MM.1S (cell line): Measurements from ENCODE around the gene ZNF891.

Experiments
- DNase-seq: peaks from one replicate; pipeline ENCODE4 v3.0.0-alpha.2; 2015
- H2AFZ ChIP-seq: fragments of 300-600 bp; sonication (generic); 2 replicates; pipeline ENCODE4 v1.6.0; 2016; ENCODE audit warnings: antibody characterized with exemption, low read length
- H3F3A ChIP-seq: fragments of 300-600 bp; sonication (generic); 2 replicates; pipeline ENCODE4 v1.6.1; 2016; ENCODE audit warnings: mild to moderate bottlenecking, antibody characterized with exemption, low read length, moderate library complexity, mixed read lengths; ENCODE audit not compliant: insufficient read depth
- H3K27ac ChIP-seq: fragments of 300-600 bp; sonication (generic); 2 replicates; pipeline ENCODE4 v1.5.1; 2016; ENCODE audit warnings: mild to moderate bottlenecking, low read length
- H3K27me3 ChIP-seq: fragments of 300-600 bp; sonication (generic); replicated peaks from 2 replicates; pipeline ENCODE4 v1.6.0; 2016; ENCODE audit warnings: low read length; ENCODE audit not compliant: insufficient read depth
- H3K36me3 ChIP-seq: fragments of 300-600 bp; sonication (generic); replicated peaks from 2 replicates; pipeline ENCODE4 v1.6.1; 2016; ENCODE audit warnings: mild to moderate bottlenecking, low read length, mixed read lengths; ENCODE audit not compliant: insufficient read depth
- H3K4me1 ChIP-seq: fragments of 300-600 bp; sonication (generic); 2 replicates; pipeline ENCODE4 v1.6.1; 2016; ENCODE audit warnings: low read length, mixed read lengths
- H3K4me2 ChIP-seq: fragments of 300-600 bp; sonication (generic); 2 replicates; pipeline ENCODE4 v1.6.0; 2016; ENCODE audit warnings: low read depth, low read length
- H3K4me3 ChIP-seq: fragments of 300-600 bp; sonication (generic); 2 replicates; pipeline ENCODE4 v1.5.1; 2016; ENCODE audit warnings: low read length, mixed read lengths
- H3K79me2 ChIP-seq: fragments of 300-600 bp; sonication (generic); 2 replicates; pipeline ENCODE4 v1.6.1; 2016; ENCODE audit warnings: mixed run types, low read length, mixed read lengths
- H3K9ac ChIP-seq: fragments of 300-600 bp; sonication (generic); 2 replicates; pipeline ENCODE4 v1.6.1; 2016; ENCODE audit warnings: low read length, mixed read lengths
- H3K9me2 ChIP-seq: fragments of 300-600 bp; sonication (generic); replicated peaks from 2 replicates; pipeline ENCODE4 v1.6.1; 2016; ENCODE audit warnings: mild to moderate bottlenecking, low read length, mixed read lengths; ENCODE audit not compliant: insufficient read depth
- H3K9me3 ChIP-seq: fragments of 300-600 bp; sonication (generic); replicated peaks from 2 replicates; pipeline ENCODE4 v1.6.1; 2016; ENCODE audit warnings: mild to moderate bottlenecking, low read length, mixed read lengths; ENCODE audit not compliant: insufficient read depth
- H4K20me1 ChIP-seq: fragments of 300-600 bp; sonication (generic); 2 replicates; pipeline ENCODE4 v1.6.1; 2016; ENCODE audit warnings: mild to moderate bottlenecking, low read length, moderate library complexity, mixed read lengths; ENCODE audit not compliant: insufficient read depth
- EZH2 ChIP-seq: fragments of 300-600 bp; sonication (generic); optimal IDR thresholded peaks from 2 replicates; pipeline ENCODE3; 2017; ENCODE audit warnings: low read depth, mild to moderate bottlenecking, antibody characterized with exemption, low read length, mixed read lengths
- EZH2phosphoT487 ChIP-seq: fragments of 300-600 bp; sonication (generic); IDR thresholded peaks from 2 replicates; pipeline ENCODE4 v1.6.1; 2018; ENCODE audit warnings: antibody characterized with exemption, low read length
- TF ChIP-seq, protein P1 (sequence below): fragments of 300-600 bp; sonication (generic); IDR thresholded peaks from 2 replicates; pipeline ENCODE4 v1.5.1; 2016; ENCODE audit warnings: antibody characterized with exemption, low read length, mixed read lengths

ZNF891 gene

DNA sequence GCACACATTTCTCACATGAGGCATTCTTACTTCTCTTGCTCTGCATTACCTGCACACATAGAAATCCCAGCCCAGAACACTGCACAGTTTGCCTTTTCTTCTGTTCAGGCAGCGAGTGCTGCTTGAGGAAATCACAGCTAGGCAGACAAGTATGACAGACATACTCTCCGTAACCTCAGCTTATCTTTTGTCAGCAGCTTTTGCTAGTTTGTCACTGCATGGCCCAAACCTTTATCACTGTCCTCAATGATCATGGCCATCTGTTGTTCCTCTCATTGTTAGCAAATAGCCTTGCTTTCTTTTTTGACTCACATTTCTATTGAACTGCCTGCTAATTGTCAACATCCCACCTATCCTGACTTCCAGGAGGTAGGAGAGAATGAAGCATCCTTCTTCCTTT, 5.7 kb upstream of the ZNF891 start:
- H4K20me1 ChIP-seq, result no peaks in the 10 kb centered on the region
- H3K9ac ChIP-seq, result no peak overlapping the region
- no peaks in the 10 kb centered on the region for H3K27me3 ChIP-seq
- no peaks in the 10 kb centered on the region for H3K36me3 ChIP-seq
- H3F3A ChIP-seq, result 0 out of 2 replicates have a peak, but pooled peaks cover 2% of the 10 kb centered on the region
- no peaks in the 10 kb centered on the region for H3K9me3 ChIP-seq
- TF ChIP-seq EZH2 (no peak), EZH2phosphoT487 (no peak)
- TF ChIP-seq, protein P1, sequence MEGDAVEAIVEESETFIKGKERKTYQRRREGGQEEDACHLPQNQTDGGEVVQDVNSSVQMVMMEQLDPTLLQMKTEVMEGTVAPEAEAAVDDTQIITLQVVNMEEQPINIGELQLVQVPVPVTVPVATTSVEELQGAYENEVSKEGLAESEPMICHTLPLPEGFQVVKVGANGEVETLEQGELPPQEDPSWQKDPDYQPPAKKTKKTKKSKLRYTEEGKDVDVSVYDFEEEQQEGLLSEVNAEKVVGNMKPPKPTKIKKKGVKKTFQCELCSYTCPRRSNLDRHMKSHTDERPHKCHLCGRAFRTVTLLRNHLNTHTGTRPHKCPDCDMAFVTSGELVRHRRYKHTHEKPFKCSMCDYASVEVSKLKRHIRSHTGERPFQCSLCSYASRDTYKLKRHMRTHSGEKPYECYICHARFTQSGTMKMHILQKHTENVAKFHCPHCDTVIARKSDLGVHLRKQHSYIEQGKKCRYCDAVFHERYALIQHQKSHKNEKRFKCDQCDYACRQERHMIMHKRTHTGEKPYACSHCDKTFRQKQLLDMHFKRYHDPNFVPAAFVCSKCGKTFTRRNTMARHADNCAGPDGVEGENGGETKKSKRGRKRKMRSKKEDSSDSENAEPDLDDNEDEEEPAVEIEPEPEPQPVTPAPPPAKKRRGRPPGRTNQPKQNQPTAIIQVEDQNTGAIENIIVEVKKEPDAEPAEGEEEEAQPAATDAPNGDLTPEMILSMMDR, result no peak
- H2AFZ ChIP-seq, result no peak overlapping the region
- no peak overlapping the region for H3K4me2 ChIP-seq
- no peak for DNase-seq
- no peaks in the 10 kb centered on the region for H3K79me2 ChIP-seq
- H3K27ac ChIP-seq, result no peak overlapping the region
- no peaks in the 10 kb centered on the region for H3K9me2 ChIP-seq
- no peaks in the 10 kb centered on the region for H3K4me1 ChIP-seq
- no peak overlapping the region for H3K4me3 ChIP-seq

- Histone ChIP-seq H3K9ac (peak overlapping the region; percentile 51; the same call in 1 of the 2 replicates), H3K36me3 (no peaks in the 10 kb centered on the region), H4K20me1 (no peaks in the 10 kb centered on the region), H2AFZ (peak overlapping the region; percentile 84), H3K27me3 (no peaks in the 10 kb centered on the region), H3F3A (0 out of 2 replicates have a peak, but pooled peaks cover 5% of the 10 kb centered on the region), H3K4me1 (no peaks in the 10 kb centered on the region), H3K9me3 (no peaks in the 10 kb centered on the region), H3K4me2 (peak overlapping the region; percentile 52), H3K79me2 (no peaks in the 10 kb centered on the region), H3K9me2 (no peaks in the 10 kb centered on the region), H3K4me3 (peak overlapping the region; percentile 65), H3K27ac (peak overlapping the region; percentile 86; the same call in 1 of the 2 replicates)
- no peak for DNase-seq
- TF ChIP-seq EZH2phosphoT487 (no peak), EZH2 (no peak)
- TF ChIP-seq, protein P1, result no peak
Observed at GRCh38 chr12:133130808-133131128, 694 bp upstream of the ZNF891 start.

DNA sequence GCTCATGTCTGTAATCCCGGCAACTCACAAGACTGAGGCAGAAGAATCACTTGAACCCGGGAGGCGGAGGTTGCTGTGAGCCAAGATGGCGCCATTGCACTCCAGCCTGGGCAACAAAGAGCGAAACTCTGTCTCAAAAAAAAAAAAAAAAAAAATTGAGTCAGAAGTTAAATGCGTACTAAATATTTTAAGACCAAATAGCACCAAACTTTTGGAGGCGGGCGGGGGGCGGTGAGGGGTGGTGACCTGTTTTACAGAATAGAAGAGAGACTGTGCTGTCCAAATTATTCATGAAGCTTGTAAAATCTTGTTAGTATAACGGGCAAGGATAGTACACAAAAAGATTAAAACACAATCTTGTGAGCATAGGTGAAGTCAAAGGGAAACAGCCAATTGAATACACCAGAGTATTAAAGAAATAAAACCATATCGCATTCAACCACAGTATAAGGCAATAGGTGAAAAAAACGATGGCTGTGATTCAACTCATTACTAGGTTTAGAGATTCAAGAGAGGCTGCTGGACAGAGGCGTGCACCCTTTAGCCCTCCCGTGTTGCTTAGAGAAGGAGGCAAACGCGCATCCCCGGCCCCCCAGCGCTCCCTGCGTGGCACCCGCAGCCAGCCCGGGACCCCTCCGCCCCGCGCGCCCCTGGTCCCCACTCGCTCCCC, 571 bp downstream of the ZNF891 start:
- H3K4me3 ChIP-seq, result peak overlapping the region; percentile 65
- TF ChIP-seq EZH2, result no peak
- no peak for TF ChIP-seq EZH2phosphoT487
- TF ChIP-seq, protein P1, result no peak
- no peaks in the 10 kb centered on the region for H3K27me3 ChIP-seq
- 0 out of 2 replicates have a peak, but pooled peaks cover 5% of the 10 kb centered on the region for H3F3A ChIP-seq
- no peaks in the 10 kb centered on the region for H3K4me1 ChIP-seq
- H3K4me2 ChIP-seq, result peak overlapping the region; percentile 37; the same call in 1 of the 2 replicates
- H4K20me1 ChIP-seq, result no peaks in the 10 kb centered on the region
- no peaks in the 10 kb centered on the region for H3K9me3 ChIP-seq
- no peaks in the 10 kb centered on the region for H3K79me2 ChIP-seq
- peak overlapping the region; percentile 63 for H2AFZ ChIP-seq
- no peak for DNase-seq
- no peaks in the 10 kb centered on the region for H3K36me3 ChIP-seq
- peak overlapping the region; percentile 86; the same call in 1 of the 2 replicates for H3K27ac ChIP-seq
- no peaks in the 10 kb centered on the region for H3K9me2 ChIP-seq
- peak overlapping the region; percentile 51; the same call in 1 of the 2 replicates for H3K9ac ChIP-seq
